GM18511 (cell line): ENCODE measurements around the gene MYO7B.

Experiments
- ATAC-seq: cut with Tn5 transposase; IDR thresholded peaks from one replicate; pipeline ENCODE4 v1.9.1; 2021; ENCODE audit warnings: mild to moderate bottlenecking, moderate library complexity; ENCODE audit not compliant: unreplicated experiment

Gene MYO7B

DNA sequence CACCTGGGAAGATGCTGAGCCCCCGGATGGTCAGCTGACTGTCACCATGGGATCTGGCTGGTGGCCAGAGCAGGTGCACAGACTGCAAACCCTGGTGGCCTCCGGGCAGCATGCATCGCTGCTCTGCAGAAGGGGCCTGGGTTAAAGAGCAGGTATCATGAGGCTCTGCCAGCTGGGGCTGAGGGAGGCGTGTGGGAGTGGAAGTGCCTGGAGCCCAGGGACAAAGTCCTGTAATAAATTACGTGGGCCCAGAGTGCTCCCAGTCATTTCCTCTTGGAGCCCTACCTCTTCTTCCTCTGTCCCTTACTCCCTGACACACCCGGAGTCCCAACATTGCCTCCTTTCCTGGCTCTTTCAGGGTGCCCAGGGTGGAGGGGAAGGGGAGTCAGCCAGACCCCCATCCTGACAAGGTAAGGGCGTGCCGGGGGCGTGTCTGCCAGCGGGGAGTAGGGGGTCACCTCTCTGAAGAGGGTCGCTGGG lies at the start of gene MYO7B:
TSS of gene MYO7B (plus strand) at position 262 of the 480 bp plus-strand sequence. CDS start 24,040 bp downstream, outside the sequence.
- ATAC-seq = no peak

DNA sequence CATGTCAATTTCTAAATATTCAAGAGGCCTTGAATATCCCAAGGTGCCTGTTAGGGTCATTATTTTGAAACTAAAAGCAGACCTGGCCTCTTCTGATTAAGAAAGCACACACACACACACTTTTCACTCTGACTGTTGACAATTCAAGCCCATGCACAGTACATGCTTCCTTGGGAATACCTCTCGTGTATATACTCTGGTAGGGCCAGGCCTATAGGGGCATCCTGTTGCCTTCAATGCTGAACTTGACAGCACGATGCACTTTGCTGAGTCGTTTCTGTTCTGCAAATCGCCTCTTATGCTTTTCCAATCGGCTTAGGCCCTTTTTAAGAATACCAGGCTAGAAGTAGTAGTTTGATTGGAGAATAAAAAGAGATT lies 49.8 kb upstream of the MYO7B start:
- ATAC-seq = no peak

DNA sequence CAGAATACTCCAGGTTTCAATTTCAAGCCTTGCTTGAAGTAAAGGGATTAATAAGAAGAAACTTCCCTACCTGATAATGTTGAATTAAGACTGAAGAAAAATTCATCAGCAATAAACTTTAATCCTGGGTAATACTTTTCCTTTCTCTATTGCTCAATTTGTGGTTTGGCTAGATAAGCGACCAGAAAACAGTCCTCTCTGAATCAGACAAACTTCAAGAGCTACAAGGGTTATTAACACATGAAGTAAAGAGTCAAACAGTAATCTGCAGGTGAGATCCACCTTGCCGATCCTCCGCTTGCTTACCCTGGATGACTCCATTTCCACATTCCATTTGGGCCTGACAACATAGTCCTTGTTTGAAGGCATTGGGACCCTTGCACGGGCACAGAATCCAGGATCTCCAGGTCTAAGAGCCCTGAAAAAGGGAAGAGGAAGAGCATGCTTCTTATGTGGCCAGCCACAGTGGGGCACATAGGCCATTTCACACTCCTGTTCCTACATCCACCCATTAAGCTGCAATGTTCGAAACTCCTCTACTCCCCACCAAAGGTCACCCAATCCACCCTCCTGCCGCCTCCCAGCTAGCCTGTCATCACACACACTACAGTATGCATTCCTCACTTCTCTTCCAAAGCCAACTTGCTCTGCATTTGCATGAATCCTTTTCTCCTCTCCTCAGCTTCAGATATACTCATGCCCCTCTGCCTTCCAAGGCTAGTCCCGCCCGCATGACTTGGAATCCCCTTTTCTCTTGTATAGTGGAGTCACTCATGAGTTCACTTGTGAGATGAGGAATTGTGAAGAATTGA lies 49.0 kb upstream of the MYO7B start:
- ATAC-seq = no peak

DNA sequence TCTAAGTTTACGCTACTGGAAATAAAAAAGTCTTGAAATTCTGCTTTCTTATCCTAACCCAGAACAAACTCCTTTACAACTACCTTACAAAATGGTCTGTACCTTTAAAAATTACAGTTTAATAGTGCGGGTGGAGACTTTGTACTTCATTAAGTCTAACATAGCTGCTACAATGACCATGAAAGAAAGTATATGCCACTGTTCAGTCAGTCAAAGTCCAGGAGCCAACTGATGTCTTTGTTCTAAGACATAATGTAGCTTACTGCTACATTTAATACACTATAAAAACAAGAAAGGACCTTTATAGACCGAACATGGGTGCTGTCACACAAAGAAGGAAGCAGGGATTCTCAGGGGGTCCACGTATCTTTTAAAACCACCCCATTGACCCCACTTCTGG lies 45.2 kb upstream of the MYO7B start:
- ATAC-seq = no peak

DNA sequence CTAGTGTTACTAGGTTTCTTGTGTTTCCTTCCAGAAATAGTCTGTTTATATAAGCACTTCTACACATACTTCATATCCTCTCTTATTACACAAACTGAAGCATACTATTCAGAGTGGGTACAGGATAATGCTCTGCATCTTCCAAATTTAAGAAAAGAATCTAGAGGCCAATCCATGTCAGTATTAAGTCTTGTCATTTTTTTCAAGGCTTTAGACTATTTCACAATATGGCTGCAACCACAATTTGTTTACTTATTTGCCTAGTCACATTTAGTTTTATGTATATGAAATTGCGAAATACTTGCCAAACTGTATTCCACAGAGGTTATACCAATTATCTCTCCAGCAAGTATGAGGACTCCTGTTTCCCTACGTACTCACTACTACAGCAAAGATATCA lies 37.1 kb upstream of the MYO7B start:
- no peak for ATAC-seq

DNA sequence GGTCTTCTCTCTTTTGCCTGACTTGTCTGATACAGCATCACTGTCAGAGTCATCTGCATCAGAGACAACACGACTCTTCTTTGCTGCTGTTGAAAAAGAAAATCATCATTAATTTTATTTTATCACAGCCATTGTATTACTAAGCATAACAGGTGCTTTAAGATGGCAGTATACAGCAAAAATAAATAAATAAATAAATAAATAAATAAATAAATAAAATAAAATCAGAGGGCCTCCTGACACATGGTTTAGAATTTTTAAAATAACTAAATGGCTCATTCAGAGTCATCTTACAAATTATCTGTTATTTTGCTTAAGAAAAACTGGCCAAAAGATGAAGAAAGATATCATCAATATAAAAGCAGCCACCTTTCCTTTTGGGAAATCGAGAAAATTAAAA lies 32.0 kb upstream of the MYO7B start:
- no peak for ATAC-seq

DNA sequence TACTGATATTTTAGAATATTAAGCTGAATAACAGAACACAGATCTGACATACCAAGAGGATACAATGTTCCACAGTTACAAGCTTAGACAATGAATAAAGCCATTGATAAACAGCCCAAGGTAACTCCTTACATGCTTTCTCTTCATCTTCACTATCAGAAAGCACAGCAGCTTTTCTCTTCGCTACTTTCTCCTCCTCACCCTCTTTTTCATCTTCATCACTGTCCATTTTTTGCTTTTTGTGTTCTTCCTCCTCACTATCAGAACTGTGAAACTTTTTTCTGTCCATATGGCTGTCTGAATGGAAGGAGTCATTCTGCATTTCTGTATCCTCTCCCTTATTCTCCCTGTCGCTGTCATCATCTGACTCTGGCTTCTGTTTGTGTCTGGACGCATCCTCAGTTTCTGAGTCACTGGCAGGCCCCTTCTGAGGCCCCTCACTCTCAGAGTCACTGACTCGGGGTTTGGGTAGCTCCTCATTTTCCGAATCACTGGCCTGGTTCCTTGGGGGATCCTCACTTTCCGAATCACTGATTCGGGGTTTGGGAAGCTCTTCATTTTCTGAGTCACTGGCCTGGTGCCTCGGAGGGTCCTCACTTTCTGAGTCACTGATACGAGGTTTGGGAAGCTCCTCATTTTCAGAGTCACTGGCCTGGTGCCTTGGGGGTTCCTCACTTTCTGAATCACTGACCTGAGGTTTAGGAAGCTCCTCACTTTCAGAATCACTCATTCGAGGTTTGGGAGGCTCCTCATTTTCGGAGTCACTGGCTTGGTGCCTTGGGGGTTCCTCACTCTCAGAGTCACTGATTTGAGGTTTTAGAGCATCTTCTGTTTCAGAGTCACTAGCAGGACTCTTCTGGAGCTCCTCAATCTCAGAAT lies 30.7 kb upstream of the MYO7B start:
- ATAC-seq = no peak

DNA sequence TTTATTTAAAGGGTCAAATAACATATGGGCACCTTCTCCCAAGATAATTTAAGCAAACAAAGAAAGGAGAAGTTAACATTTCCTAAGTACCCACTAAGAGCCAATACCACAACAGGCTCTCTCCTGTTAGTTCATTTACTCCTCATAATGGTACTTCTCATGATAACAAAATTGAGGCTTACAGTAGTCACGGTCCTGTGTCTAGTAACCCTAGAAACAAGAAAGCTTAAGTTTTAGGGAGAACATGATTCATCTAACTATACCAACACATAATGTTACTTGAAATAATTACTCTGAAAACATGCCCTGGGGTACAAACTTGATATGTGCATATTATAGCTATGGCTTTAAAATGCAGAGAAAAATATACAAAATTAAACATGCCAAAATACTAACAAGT lies 29.0 kb upstream of the MYO7B start:
- ATAC-seq = no peak

DNA sequence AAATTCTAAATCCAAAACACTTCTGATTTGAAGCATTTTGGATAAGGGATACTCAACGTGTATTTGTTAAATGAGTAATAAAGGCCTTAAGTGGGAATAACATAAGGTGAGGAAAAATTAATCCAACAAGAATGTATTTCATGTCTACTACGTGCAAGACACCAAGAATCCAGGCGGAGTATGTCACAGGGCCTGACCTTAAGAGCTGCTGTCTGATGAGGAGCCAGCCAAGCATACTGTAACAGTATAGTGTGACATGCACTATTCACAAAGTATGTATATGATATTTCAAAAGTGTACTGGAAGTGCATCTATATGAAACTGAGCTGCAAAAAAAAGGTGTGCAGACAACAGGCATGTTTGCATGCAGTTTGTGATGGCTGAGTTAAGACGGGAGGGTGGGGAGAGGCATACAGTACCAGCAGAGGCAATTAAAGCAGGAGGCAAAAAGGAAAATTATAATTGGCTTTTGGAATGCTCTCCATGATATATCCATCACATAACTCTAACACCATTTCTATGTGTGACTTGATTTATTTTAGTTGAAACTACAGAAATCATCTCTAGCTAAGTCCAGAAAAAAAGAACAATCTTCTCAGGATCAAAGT lies 27.4 kb upstream of the MYO7B start:
- ATAC-seq = no peak

DNA sequence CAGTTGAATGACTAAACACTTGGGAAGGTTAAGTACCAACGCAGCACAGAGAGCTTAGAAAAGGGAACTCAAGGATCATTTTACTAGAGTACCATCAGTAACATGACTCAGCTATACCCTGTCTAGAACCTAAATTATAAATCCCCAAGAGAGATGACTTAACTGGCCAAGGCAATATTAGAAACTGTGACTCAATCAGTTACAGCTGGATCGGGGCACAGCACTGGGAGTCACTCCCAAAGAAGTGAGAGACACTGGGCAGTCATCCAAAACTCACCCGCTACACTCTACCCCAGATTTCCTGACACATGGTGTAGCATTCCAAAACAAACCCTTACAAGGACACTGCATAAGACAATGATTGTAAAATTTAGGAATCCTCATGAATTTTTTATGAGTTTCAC lies 26.9 kb upstream of the MYO7B start:
- peak; percentile 64 for ATAC-seq

DNA sequence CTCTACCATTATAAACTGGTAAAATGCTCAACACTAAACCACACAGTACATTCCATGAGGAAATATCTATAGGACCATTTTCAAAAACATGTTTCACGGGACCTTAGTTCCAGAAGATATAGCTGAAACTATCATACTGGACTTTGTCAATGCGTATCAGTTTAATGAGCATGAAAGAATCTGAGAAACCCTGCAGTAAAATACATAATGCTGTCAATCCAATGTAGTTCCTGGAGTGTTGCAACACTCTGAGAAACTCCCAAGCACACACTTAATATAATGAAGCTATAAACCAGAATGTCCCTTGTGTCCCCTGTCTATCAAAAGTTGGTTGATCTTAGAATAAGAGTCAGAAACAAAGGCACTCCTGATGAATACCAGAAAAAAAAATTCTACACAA lies 25.4 kb upstream of the MYO7B start:
- no peak for ATAC-seq

DNA sequence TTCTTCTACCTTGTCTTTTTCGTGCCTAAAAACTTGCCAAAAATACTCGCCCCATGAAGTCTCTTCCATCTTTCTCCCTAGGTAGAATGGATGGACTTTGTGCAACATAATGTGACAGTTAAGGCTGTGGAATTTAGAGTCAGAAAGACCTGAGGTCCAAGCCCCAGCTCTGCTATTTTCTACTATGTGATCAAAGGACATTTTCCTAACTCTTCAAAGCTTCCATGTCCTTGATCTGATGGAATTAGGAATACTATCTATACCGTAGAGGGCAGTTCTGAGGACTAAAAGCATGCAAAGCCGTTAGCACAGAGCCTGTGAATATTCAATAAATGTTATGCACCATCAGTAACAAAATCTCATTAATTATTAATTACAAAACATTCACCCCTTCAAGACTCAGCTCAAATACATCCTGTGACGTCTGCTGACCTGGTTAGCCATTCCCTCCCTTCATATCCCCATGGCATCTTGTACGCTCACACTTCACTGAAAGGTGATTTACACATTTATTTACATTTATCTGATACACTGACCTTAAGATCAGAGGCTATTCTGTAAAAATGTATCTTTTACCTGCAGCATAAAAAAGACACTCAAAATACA lies 24.3 kb upstream of the MYO7B start:
- no peak for ATAC-seq

DNA sequence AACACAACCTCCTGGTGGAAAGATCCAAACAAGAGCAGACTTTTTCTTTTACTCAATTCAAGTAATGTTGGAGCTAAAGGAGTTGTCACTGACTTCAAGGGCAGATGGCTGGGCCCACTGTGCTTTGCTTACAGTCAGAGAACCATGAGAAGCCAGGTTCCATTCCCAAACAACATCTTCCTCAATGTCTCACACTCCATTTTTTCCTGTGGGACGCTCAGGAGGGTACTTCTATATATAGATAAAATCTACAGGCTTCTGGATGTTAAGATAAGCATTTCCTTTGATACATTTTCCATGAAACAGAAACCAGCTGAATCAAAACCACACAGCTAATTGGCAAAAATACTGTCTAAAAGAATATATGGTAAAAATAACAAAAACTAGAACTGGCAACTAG lies 23.6 kb upstream of the MYO7B start:
- no peak for ATAC-seq

DNA sequence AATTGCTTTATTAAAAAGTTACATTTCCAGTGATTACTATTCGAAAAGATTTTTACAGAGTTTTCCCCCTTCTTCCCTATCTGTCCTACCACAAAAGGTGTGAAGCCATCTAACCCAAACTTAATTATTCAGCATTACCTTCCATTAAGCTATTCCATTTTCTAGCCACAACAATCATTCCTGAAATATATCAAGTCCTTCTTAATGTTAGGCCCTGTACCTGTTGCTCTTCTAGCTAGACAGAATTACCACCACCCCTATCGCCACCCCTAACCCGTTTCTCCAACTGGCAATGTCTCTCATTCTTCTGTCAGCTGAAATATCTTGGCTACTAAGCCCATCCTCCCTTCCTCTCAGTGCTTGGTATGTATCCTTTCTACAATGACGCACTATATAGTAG lies 23.1 kb upstream of the MYO7B start:
- no peak for ATAC-seq

DNA sequence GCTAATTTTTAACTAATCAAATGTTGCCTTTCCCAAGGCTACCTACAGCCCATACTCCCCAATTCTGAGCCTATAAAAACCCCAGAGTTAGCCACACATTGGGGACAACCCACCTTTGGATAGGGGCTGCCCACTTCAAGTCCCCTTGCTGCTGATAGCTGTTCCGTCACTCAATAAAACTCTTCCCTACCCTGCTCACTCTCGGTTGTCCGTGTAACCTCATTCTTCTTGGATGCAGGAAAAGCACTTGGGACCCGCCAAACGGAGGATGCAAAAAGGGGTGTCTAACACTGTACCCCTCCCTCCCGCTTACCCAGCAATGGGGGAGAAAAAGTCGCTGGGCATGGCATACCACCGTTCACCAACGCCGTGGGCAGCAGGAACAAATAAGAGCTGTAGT lies 21.4 kb upstream of the MYO7B start:
- no peak for ATAC-seq

DNA sequence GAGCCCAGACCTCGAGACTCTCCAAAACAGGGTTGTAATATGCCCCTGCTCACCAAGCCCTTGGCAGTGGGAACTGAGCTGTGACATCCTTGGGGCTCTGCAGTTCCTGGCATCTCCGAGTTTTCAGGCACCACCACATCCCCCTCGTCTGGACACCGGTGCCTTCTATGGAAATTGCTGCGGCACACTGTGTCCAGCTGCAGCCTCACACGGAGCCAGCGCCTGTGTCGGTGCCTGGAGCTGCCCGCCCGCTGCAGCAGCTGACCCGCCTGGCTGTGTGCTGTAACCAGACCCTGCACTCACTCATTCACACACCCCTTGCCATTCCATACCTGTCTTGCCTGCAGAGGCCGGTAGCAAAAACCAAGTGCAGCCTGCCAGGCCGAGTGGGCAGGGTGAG lies 21.0 kb upstream of the MYO7B start:
- ATAC-seq = no peak

DNA sequence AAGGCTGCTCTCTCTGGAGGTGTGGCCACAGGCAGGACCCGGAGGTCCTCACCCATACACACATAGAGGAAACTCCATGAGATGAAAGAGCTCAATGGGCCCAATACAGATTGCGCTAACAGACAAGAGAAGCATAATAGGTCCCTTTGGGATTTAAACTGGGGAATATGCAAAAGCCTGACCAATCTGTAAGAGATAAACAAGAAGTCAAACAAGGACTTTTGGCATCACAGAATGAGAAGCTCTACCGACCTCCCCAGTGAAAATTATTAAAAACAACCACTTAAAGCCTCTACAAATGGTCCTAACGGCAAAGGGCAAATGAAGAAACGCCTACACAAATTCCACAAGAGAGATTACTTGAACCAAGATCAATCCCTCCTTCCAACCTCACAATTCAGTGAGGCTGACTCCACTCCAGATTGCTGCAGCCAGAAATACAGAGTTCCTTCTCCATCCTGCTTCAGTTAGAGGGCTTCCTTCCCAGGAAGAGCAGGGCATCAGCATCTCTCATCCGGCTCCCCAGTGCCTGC lies 20.0 kb upstream of the MYO7B start:
- no peak for ATAC-seq

DNA sequence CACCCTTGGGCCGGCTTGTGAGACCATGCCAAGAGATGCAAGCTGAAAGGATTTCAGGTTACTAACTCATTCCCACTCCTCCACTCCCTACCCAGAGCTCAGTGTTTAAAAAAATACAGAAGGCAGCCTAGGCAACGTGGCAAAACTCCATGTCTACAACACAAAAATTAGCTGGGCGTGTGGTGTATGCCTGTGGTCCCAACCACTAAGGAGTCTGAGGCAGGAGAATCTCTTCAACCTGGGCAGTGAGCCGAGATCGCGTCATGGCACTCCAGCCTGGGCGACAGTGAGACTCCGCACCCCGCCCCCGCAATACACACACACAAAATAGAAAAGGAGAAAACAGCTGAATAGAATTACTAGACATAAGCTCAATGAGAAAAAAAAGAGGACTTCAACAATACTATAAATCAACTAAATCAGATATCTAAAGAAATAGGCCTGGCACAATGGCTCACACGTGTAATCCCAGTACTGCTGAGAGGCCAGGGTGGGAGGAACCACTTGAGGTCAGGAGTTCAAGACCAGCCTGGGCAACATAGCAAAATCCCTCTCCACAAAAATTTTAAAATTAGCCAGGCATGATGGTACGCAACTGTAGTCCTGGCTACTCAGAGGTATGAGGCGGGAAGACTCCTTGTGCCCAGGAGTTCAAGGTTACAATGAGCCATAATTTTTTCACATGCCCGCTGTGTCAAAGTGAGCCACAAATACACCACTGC lies 19.3 kb upstream of the MYO7B start:
- ATAC-seq = no peak

DNA sequence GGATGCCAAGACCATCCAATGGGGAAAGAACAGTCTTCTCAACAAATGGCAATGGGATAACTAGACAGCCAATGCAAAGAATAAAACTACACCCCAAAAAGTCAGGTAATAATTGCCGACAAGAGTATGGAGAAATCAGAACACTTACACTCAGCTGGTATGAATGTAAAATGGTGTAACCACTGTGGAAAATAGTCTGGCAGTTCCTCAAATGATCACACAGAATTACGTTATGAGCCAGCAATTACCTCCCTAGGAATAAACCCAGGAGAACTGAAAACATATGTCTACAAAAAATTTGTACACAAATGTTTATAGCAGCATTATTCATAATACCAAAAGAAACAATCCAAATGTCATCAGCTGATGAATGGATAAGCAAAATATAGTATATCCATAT lies 18.0 kb upstream of the MYO7B start:
- no peak for ATAC-seq

DNA sequence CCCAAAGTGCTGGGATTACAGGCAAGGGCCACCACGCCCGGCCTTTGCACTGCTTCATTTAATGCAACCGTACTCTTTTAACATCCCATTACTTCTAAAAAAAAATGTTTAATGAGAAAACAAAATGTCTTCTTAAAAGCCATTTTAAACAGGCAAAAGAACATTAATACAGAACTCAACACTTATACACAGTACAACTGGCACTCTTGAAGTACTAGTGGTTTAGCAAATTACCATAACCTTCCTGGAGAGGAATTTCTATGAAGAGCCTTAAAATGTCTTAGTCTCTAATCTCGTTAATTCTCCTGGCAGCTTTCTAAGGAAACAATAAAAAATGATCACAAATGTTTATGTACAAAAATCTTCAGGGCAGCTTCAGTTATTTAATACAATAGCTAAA lies 15.1 kb upstream of the MYO7B start:
- no peak for ATAC-seq
